Thoracic aorta (tissue), 2 donors: Measurements from ENCODE around the gene SFMBT2. TPM values are rescaled to one million over a fixed set of nuclear protein-coding genes. Genes with fewer than 3 reads are reported as not detected.

Source experiments
- ATAC-seq: fragments of 150-250 bp; one replicate; pipeline ENCODE4 v1.8.0; 2017; ENCODE audit warnings: low read depth; ENCODE audit not compliant: insufficient number of reproducible peaks, low FRiP score
- DNase-seq: peaks from one replicate; pipeline ENCODE4 v3.0.0-alpha.2; 2020; ENCODE audit warnings: low spot score
- H3K27ac ChIP-seq, 2 donors: fragments of 200-600 bp; sonication (generic); 1 replicate in 1 of 2; 2 replicates in 1 of 2; pipeline ENCODE4 v1.5.1; 2016; ENCODE audit warnings: mild to moderate bottlenecking in 2 of 2, moderate library complexity in 2 of 2
- H3K27me3 ChIP-seq: fragments of 200-600 bp; sonication (generic); replicated peaks from 2 replicates; pipeline ENCODE4 v1.6.0; 2016; ENCODE audit warnings: mild to moderate bottlenecking; ENCODE audit not compliant: insufficient read depth
- H3K36me3 ChIP-seq: fragments of 200-600 bp; sonication (generic); one replicate; pipeline ENCODE4 v1.5.1; 2016
- H3K4me1 ChIP-seq, 2 donors: fragments of 200-600 bp; sonication (generic); 1 replicate in 1 of 2; 2 replicates in 1 of 2; pipeline versions ENCODE4 v1.5.1 to v1.6.0; 2016; ENCODE audit warnings: low read depth in 2 of 2, mild to moderate bottlenecking in 1 of 2; ENCODE audit not compliant: control insufficient read depth in 1 of 2
- H3K4me3 ChIP-seq: fragments of 200-600 bp; sonication (generic); 2 replicates; pipeline ENCODE4 v1.5.1; 2016; ENCODE audit warnings: mild to moderate bottlenecking
- H3K9me3 ChIP-seq: fragments of 200-600 bp; sonication (generic); 2 replicates; pipeline ENCODE4 v1.5.1; 2016
- total RNA-seq, 2 donors: library from RNA; depleted of rRNA; stranded (reverse); fragments of >200 nt; gene quantifications; one replicate each; pipeline versions ENCODE4 v1.1.0 to v1.2.3, GENCODE V29; 2016
- TF ChIP-seq, protein P1 (sequence below): fragments of 200-600 bp; sonication (generic); IDR thresholded peaks from one replicate; pipeline ENCODE4 v1.5.1; 2019; ENCODE audit warnings: antibody characterized with exemption

SFMBT2 gene
- total RNA-seq, 2 donors from 2014 or later: 8.5 to 9.0 TPM

- Histone ChIP-seq H3K4me3 (no peak overlapping the region), H3K4me1 (no peaks in the 10 kb centered on the region), H3K9me3 (no peaks in the 10 kb centered on the region), H3K27me3 (no peaks in the 10 kb centered on the region), H3K36me3 (no peaks in the 10 kb centered on the region), H3K27ac (no peak overlapping the region)
- ATAC-seq (no peak), DNase-seq (no peak)
- TF ChIP-seq, protein P1, sequence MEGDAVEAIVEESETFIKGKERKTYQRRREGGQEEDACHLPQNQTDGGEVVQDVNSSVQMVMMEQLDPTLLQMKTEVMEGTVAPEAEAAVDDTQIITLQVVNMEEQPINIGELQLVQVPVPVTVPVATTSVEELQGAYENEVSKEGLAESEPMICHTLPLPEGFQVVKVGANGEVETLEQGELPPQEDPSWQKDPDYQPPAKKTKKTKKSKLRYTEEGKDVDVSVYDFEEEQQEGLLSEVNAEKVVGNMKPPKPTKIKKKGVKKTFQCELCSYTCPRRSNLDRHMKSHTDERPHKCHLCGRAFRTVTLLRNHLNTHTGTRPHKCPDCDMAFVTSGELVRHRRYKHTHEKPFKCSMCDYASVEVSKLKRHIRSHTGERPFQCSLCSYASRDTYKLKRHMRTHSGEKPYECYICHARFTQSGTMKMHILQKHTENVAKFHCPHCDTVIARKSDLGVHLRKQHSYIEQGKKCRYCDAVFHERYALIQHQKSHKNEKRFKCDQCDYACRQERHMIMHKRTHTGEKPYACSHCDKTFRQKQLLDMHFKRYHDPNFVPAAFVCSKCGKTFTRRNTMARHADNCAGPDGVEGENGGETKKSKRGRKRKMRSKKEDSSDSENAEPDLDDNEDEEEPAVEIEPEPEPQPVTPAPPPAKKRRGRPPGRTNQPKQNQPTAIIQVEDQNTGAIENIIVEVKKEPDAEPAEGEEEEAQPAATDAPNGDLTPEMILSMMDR: no peak
These were observed 287.1 kb downstream of the SFMBT2 start for GRCh38 chr10:7123774-7124173.

GRCh38 chr10:7122561-7122960 lies 288.3 kb downstream of the SFMBT2 start:
- no peak overlapping the region for H3K27ac ChIP-seq
- TF ChIP-seq, protein P1: no peak
- H3K27me3 ChIP-seq: no peaks in the 10 kb centered on the region
- H3K4me1 ChIP-seq: no peaks in the 10 kb centered on the region
- no peaks in the 10 kb centered on the region for H3K9me3 ChIP-seq
- H3K4me3 ChIP-seq: no peak overlapping the region
- ATAC-seq (no peak), DNase-seq (no peak)
- no peaks in the 10 kb centered on the region for H3K36me3 ChIP-seq

GRCh38 chr10:7121154-7121797 lies 289.6 kb downstream of the SFMBT2 start:
- Histone ChIP-seq H3K36me3 (no peaks in the 10 kb centered on the region), H3K27ac (no peak overlapping the region), H3K27me3 (no peaks in the 10 kb centered on the region), H3K9me3 (no peaks in the 10 kb centered on the region), H3K4me1 (no peaks in the 10 kb centered on the region), H3K4me3 (no peak overlapping the region)
- no peak for ATAC-seq
- TF ChIP-seq, protein P1: peak; percentile 35
- DNase-seq: no peak

DNA sequence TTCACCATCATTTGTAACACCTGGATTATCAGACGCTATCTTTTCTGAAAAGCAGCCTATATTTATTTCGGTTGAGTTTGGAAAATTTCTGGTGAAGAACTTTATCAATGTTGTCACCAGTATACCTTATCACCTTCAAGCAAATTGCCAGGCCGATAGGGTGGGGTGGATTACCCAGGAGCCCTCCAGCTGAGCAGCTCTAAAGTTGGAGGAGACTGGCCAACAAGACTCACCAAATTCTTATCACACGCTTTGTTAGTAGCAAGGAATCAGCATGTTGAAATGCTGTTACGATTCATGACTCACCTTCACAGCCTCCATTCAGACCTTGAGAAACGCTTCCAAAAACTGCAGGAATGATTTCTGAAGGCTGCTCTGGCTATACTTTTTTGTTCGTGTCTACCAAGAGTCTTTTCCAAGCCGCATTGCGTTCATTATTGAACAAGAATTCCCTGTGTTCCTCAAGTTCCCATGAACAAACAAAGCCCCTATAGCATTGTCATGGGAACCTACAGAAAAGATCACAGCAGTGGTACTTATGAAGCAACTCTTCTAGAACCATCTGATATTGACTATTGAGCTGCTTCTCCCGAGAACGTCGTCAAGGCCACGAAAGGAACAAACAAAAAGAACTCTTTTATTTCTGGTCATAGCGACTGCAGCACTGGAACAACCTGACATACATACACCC lies 291.4 kb downstream of the SFMBT2 start:
- no peak overlapping the region for H3K27ac ChIP-seq
- no peaks in the 10 kb centered on the region for H3K9me3 ChIP-seq
- DNase-seq (no peak), ATAC-seq (no peak)
- no peaks in the 10 kb centered on the region for H3K27me3 ChIP-seq
- TF ChIP-seq, protein P1: no peak
- no peaks in the 10 kb centered on the region for H3K36me3 ChIP-seq
- no peaks in the 10 kb centered on the region for H3K4me1 ChIP-seq
- H3K4me3 ChIP-seq: no peak overlapping the region

DNA sequence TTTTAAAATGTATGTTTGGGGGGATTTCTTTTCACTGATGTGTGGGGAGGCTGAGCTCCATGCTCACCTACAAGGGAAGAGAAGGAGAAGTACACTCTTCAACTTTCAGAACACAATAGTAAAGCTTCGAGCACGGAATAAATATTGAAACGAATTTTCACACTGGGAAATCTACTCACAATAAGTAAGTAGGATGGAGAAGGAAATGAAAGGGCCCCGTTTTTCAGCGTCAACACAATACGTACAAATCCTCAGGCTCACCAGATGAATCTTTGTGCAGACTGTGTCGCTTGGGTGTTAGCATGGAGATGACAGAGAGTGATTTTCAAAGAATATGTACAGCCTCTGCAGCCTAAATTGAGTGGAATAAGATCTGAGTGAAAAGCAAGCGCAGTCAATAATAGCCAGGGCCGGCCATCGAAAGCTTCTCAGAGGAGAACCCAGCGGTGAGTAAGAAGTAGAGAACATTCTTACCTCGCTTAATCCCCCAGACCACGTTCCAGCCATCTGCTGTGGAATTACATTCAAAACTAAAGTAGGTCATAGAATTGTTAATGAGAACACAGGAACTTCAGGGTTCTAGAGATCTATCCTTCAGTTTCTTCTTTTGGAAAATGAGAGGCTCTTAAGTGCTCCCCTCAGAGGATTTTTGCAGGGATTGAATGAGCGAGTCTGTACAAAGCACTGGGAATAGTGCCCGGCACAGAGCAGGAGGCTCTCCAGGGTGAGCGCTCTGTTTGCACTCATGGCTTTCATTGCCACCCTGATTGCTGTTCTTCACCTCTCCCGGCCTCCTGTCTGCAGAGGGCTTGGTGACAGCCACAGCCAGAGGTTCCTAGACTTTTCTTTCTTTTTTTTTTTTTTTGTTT lies 292.8 kb downstream of the SFMBT2 start:
- H3K9me3 ChIP-seq: no peaks in the 10 kb centered on the region
- H3K27ac ChIP-seq: no peak overlapping the region
- no peak for DNase-seq
- TF ChIP-seq, protein P1: no peak
- no peaks in the 10 kb centered on the region for H3K36me3 ChIP-seq
- ATAC-seq: no peak
- no peaks in the 10 kb centered on the region for H3K27me3 ChIP-seq
- H3K4me3 ChIP-seq: no peak overlapping the region
- no peaks in the 10 kb centered on the region for H3K4me1 ChIP-seq
